HL-60/S4 (cell line): Measurements from ENCODE around the gene HTRA3.

Source experiments
- in situ Hi-C: fragments of 300-500 bp; cut with MboI; formaldehyde crosslinking; loops from 2 replicates; pipeline ENCODE4 v1.14.3; 2022; ENCODE audit warnings: low sequenced_read_pairs

HTRA3 gene

GRCh38 chr4:8278421-8279287, 9.1 kb downstream of the HTRA3 start:
- in situ Hi-C loops = no loop called here

DNA sequence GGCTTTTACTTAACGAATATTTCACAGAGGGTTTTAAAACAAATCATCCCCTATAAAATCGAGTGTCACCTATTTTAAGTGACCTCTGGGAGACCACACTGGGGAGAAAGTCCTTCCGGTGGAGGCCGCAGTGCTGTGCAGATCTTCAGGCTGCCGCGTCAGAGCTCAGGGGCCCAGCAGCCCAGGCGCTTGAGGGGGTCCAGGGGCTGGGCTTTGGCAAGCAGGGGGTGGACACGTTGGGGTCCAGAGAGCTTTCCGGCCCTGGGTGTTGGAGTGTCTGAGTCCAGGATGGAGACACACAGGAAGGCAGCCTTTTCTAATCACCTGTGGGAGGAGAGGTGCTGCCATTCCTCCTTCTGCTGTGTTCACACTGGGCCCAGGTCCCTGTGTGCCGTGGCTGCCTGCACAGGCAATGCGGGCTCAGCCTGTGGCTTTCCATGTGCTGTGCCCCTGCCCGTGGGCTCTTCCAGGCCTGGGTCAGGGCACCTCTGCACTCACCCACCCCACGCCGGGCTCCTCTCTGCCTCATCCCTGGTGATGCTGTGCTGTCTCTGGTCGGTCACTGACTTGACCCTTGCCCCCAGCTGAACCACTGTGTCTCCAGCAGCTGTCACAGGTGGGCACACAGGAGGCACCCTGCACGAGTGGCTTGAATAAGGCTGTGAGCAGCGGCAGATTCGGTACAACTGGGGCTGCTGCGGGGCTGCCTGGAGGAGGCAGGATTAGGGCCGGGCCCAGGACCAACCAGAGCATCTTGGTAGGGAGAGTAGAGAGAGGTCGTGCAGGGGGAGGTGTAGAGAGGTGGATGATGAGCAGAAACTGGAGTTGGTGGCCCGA, 10.0 kb downstream of the HTRA3 start:
- in situ Hi-C loops = no loop called here

- in situ Hi-C loops = no loop called here
Measured at GRCh38 chr4:8280158-8280875, 10.8 kb downstream of the HTRA3 start.

DNA sequence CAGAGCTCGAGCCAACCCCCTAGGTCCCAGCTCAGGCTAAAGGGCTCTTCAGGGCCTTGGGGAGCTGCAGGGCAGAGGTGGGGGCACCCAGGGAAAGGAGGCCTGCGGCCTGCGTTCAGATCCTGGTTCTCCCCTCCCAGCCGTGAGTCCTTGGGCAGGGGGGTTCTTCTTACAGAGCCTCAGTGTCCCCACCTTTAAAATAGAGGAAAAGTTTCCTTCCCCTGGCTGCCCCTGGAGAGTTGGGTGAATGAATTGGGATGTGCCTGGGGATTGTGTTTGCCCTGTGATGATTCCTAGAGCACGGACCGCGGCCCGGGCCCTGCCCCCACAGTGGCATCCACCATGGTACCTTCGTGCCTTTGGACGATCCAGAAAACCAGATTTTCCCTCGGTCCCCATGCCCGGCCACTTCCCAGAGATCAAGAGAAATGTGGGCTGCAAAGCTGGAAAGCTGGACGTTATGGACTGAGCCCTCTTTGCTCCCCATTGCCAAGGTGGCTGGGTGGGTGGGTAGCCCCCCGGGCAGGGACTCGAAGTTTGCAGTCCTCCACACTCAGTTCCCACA, 11.4 kb downstream of the HTRA3 start:
- in situ Hi-C loops = no loop called here

- in situ Hi-C loops = no loop called here
Measured at GRCh38 chr4:8281519-8282133, 12.1 kb downstream of the HTRA3 start.

DNA sequence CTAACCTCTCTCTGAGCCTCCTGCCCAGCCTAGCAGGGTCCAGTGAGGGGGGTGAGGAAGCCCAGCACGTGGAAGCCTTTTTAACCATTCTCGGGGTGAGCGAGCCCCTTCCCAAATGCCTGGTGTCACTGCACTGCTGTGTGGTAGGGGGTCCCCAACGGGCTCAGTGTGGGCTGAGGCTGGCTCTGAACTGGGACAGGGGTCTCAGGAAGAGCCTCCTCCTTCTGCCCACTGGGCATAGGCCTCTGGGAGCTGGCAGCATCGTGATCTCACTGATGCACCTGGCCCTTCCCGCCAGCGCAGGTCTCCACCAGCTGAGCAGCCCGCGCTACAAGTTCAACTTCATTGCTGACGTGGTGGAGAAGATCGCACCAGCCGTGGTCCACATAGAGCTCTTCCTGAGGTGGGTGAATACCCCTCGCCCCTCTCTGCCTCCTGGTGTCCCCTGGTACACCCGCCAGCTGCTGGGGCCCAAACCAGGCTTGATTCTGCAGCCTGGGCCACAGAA, 12.6 kb downstream of the HTRA3 start:
- in situ Hi-C loops = no loop called here

- in situ Hi-C loops = no loop called here
Measured at GRCh38 chr4:8282742-8283141, 13.2 kb downstream of the HTRA3 start.

DNA sequence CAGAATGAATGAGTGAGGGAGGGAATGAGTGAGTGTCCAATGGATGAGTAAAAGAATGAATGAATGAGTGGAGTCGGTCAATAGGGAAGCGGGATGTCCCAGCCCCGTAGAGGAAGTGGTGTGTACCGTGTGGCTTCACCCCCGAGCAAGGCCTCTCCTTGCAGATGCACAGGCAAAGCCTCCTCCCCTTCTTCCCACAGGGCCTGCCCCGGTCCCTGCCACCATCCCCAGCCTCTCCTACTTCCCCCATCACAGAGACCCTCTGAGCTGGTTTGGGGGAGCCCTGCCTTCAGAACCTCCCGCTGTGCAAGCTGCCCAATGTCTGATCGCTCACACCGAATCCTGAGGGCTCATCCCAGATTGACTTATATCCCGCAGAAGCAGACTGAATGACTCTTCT, 13.6 kb downstream of the HTRA3 start:
- in situ Hi-C loops = no loop called here

DNA sequence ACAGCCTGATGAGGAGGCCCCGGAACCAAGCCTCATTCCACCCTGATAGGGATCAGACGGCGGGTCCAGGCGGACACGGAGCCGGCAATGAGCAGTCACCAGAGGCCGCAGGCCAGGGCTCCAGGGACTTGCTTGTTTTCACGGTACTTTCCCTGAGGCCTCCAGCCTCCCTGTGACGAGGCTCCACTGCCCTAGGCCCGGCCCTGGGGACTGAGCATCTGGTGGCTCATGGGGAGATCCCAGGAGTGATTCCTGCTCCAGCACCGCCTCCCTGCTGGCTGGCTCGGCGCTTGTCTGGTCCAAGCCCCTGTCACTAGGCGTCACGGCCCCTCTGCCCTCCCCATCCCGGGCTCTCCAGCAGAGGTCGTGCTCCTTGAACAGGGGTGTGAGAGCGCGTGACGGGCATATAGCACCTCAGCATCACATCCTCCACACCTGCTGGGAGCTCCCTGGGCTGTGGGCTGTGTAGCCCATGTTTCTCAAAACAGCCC, 14.1 kb downstream of the HTRA3 start:
- in situ Hi-C loops = no loop called here

GRCh38 chr4:8284391-8284790, 14.8 kb downstream of the HTRA3 start:
- in situ Hi-C loops = no loop called here

DNA sequence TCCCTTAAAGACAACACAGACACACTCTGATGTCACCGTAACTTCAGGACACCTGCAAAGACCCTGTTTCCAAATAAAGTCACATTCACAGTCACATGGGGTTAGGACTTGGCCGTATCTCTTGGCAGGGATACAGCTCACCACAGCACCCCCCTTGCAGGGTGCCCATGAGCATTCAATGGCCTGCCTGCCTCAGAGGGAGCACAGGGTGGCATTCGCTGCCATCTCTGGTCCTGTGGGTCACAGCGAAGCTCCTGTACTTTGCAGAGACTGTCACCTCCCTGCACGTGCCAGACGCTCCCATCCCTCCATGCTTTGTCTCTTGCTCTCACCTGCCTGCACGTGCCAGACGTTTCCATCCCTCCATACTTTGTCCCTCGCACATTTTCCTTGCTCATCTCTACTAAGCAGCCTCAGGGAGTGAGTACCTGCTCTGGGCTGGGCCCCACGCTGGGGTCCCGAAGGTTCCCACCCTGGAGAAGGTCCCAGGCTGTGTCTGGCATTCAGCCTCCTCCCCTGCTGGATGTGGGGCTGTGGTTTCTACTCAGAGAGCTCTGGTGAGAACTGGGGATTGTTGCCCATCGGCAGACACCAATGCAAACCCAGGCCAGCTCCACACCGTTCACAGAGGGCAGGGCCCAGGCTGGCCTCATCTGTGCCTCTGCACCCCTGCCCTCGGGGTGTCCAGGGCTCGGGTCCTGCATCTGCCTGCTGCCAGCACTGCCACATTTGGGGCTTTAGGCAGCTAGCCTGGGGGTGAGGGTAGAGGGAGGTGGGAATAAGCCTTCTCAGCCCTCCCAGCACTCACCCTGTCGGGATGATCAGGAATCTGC, 15.8 kb downstream of the HTRA3 start:
- in situ Hi-C loops = no loop called here

GRCh38 chr4:8285976-8286718, 16.6 kb downstream of the HTRA3 start:
- in situ Hi-C loops = no loop called here

- in situ Hi-C loops = no loop called here
Measured at GRCh38 chr4:8286719-8287342, 17.3 kb downstream of the HTRA3 start.

GRCh38 chr4:8287343-8288280, 18.1 kb downstream of the HTRA3 start:
- in situ Hi-C loops = no loop called here

- in situ Hi-C loops = no loop called here
Measured at GRCh38 chr4:8289151-8289750, 19.7 kb downstream of the HTRA3 start.

- in situ Hi-C loops = no loop called here
Measured at GRCh38 chr4:8289956-8290700, 20.6 kb downstream of the HTRA3 start.
